Stimulated activated CD8-positive, alpha-beta memory T cell treated with anti-CD3 and anti-CD28 coated beads, Interleukin-15, amount 100 ng/mL, for 48 hours (primary cell): Measurements from ENCODE around the gene GPR137.

ENCODE experiments used
- DNase-seq, 2 donors: peaks; one replicate each; pipeline ENCODE4 v3.0.0-alpha.2; 2020; ENCODE audit warnings: low read depth in 2 of 2

GPR137 gene

GRCh38 chr11:64286801-64287159 lies 1.1 kb downstream of the GPR137 start:
- DNase-seq = no peak

GRCh38 chr11:64287676-64288352 lies 2.2 kb downstream of the GPR137 start:
- DNase-seq = no peak

- no peak for DNase-seq
These were observed 2.7 kb downstream of the GPR137 start for GRCh38 chr11:64288353-64288750.

- no peak for DNase-seq
These were observed 3.4 kb downstream of the GPR137 start for GRCh38 chr11:64289002-64289564.

- DNase-seq = no peak
These were observed 5.0 kb downstream of the GPR137 start for GRCh38 chr11:64290352-64291261.

GRCh38 chr11:64291262-64291751 lies 5.7 kb downstream of the GPR137 start, which contains the start of gene KCNK4:
Gene KCNK4 (plus strand): TSS chr11:64291302. CDS start chr11:64293019, 1,717 bp downstream.
- DNase-seq = no peak

GRCh38 chr11:64291752-64292459 lies 6.3 kb downstream of the GPR137 start:
- no peak for DNase-seq

- DNase-seq = no peak
These were observed 7.0 kb downstream of the GPR137 start for GRCh38 chr11:64292460-64293254.

GRCh38 chr11:64294774-64295173 lies 9.1 kb downstream of the GPR137 start:
- DNase-seq = no peak

GRCh38 chr11:64295760-64296159 lies 10.1 kb downstream of the GPR137 start:
- DNase-seq = no peak

GRCh38 chr11:64296236-64296635 lies 10.6 kb downstream of the GPR137 start:
- DNase-seq = no peak

- no peak for DNase-seq
These were observed 11.4 kb downstream of the GPR137 start for GRCh38 chr11:64296830-64297698.

GRCh38 chr11:64297699-64298358 lies 12.2 kb downstream of the GPR137 start:
- no peak for DNase-seq

- no peak for DNase-seq
These were observed 13.6 kb downstream of the GPR137 start for GRCh38 chr11:64298966-64299846.

- DNase-seq = no peak
These were observed 14.4 kb downstream of the GPR137 start, which contains the start of gene CATSPERZ for GRCh38 chr11:64299847-64300648. Gene CATSPERZ (plus strand): TSS chr11:64300358. CDS start chr11:64300411, 53 bp downstream.

- no peak for DNase-seq
These were observed 17.7 kb downstream of the GPR137 start for GRCh38 chr11:64303109-64304031.

- no peak for DNase-seq
These were observed 18.3 kb downstream of the GPR137 start for GRCh38 chr11:64304032-64304315.
